GM18505 (cell line): ENCODE measurements around the gene STIM1.
"Not testable (repeated sequence)": the region's sequence is repeated elsewhere in the genome, so short reads cannot be mapped to it uniquely, and the experiment has no call there.

Experiments used
- ATAC-seq: cut with Tn5 transposase; IDR thresholded peaks from one replicate; pipeline ENCODE4 v1.9.1; 2021; ENCODE audit not compliant: unreplicated experiment
- POLR2A ChIP-seq: IDR thresholded peaks from 4 replicates; pipeline ENCODE4 v1.6.1; 2011; ENCODE audit warnings: borderline replicate concordance; ENCODE audit not compliant: insufficient read depth, insufficient read length; ENCODE audit errors: extremely low read depth

The STIM1 gene

GRCh38 chr11:4026389-4026788, 170.9 kb downstream of the STIM1 start:
- no peak for ATAC-seq
- no peak for TF ChIP-seq POLR2A

DNA sequence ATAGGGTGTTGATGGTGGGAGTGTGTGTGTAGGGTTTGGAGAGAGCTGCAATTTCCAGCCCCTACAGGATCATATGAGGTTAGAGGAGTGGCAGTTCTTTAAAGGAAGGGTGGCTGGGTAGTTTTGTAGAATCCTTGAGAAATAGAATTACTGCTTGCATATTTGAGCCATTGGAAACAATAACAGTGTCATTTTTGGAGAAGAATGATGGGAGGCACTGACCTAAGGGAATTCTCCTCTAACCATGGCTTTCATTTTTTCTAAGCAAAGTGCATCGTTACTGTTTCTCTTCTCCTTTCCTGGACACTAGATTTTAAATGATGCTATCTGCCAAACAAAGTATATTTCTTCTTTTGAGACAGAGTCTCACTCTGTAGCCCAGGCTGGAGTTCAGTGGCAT, 172.3 kb downstream of the STIM1 start:
- ATAC-seq: no peak
- no peak for TF ChIP-seq POLR2A

DNA sequence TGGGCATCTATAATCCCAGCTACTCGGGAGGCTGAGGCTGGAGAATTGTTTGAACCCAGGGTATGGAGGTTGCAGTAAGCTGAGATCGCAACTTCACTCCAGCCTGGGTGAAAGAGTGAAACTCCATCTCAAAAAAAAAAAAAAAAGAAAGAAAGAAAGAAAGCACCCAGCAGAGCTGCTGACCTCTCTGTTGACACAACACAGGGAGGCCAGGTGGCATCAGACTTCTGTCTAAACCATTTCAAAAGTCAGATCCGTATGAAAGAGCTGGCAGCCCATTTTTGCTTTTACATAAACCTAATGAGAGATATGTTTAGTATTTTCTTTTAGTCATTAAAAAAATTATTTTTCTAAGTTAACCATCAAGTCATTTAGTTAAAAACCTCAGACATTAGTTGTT, 174.7 kb downstream of the STIM1 start:
- TF ChIP-seq POLR2A: no peak

DNA sequence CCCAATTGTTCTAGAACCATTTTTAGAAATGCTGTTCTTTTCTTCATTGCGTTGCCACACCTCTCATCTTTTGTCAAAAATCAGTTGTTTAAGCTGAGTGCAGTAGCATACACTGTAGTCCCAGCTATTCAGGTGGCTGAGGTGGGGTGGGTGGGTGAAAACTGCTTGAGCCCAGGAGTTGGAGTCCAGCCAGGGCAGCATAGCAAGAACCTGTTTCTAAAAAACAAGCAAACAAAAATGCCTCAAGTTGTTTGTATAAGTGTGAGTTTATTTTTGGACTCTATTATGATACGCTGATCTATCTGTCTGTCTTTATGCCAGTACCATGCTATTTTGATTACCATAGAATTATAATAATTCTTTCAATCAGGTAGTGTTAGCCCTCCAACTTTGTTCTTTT, 176.6 kb downstream of the STIM1 start:
- no peak for TF ChIP-seq POLR2A
- ATAC-seq: no peak

More for the DNA sequence above, 174.7 kb downstream of the STIM1 start:
- no peak for ATAC-seq

- no peak for ATAC-seq
- TF ChIP-seq POLR2A: no peak
Measured at GRCh38 chr11:4035985-4036384, 180.5 kb downstream of the STIM1 start.

DNA sequence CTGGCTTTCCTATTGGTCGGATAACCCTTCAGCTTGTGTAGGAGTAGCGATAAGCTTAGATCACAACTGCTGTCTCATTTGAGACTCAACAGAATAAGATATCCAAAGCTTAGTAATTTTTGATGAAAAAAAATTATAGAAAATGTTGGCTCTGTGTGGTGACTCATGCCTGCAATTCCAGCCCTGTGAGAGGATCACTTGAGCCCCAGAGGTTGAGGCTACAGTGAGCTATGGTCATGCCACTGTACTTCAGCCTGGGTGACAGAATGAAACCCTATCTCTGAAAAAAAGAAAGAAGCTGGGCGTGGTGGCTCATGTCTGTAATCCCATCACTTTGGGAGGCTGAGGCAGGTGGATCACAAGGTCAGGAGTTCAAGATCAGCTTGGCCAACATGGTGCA, 183.5 kb downstream of the STIM1 start:
- ATAC-seq: no peak
- no peak for TF ChIP-seq POLR2A

DNA sequence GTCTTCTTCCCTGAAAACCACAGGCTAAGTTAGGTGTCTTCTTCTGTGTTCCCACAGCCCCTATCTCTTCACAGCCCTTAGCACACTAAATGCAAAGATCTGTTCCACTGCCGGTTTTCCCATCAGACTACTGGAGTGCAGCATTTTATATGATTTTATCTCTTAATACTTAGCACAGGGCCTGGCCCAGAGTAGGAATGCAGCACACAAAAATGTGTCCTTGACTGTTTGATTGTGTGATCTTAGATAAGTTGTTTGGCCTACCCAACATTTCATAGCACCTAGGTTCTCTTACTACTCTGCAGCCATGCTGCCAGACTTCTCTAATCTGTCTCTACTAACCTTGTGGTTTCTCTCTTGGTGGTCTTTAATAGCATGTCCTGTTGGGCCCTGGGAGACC, 185.0 kb downstream of the STIM1 start:
- ATAC-seq: no peak
- no peak for TF ChIP-seq POLR2A

GRCh38 chr11:4041731-4042391, 186.4 kb downstream of the STIM1 start:
- no peak for ATAC-seq
- no peak for TF ChIP-seq POLR2A

- no peak for ATAC-seq
Measured at GRCh38 chr11:4044976-4045646, 189.6 kb downstream of the STIM1 start.

GRCh38 chr11:4048340-4048739, 192.9 kb downstream of the STIM1 start:
- no peak for ATAC-seq
- no peak for TF ChIP-seq POLR2A

More at GRCh38 chr11:4044976-4045646, 189.6 kb downstream of the STIM1 start:
- no peak for TF ChIP-seq POLR2A

DNA sequence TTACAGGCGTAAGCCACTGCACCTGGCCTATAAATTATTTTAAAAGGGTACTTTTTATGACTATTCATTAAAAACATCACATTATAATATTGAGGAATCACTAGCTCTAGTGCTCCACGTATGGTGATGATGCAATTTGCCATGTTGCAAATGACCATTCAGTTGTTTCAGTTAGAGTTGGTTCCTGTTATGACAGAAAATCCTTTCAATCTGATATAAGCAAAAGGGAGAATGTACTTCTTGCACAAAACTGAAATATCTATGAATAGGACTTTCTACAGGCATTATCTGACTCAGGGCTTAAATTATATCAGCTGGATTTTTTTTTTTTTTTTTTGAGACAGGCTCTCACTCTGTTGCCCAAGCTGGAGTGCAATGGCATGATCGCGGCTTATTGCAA, 193.5 kb downstream of the STIM1 start:
- TF ChIP-seq POLR2A: no peak
- no peak for ATAC-seq

DNA sequence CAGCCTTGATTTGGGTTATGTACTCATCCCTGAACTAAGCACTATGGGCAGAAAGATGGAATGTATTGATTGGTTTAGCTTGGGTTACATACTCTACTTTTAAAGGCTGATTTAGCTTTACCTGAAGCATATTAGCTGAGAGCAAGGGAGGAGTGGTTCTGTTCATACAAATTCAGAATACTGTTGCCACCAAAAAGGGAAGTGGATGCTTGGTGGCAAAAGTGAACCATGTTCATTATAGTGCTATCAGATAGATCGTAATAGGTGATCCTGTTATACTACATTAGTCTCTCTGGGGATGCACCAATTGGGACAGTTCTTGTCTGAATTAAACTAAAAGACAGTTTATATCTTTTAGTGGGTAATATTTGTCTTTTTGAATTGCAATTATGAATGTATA, 194.7 kb downstream of the STIM1 start:
- no peak for TF ChIP-seq POLR2A
- ATAC-seq: no peak

- not testable (repeated sequence) for ATAC-seq
Measured at GRCh38 chr11:4053200-4053599, 197.7 kb downstream of the STIM1 start.

DNA sequence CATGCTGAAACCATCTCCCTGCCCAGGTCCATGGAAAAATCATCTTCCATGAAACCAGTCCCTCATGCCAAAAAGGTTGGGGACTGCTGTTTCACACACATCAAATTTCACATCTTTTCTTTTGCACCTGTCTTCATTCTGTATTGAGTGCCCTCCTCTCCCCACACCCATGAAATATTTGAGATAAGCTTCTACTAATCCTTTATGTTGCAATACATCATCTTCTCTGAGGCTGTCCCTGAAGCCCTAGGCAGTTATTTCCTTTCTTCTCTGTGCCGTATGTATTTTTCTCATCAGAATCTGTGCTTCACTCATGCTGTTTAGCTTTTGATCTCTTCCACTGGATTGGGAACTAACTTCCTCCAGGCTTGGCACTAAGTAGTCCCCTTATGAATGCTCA, 199.2 kb downstream of the STIM1 start:
- TF ChIP-seq POLR2A: no peak
- no peak for ATAC-seq
